ENCODE measurements around the gene CCDC47. TPM values are rescaled to one million over a fixed set of nuclear protein-coding genes. Genes with fewer than 3 reads are reported as not detected.

Gene CCDC47
- total RNA-seq, 1 experiment from 2014 or later = 117 TPM

GRCh38 chr17:63786971-63787711, 13.7 kb upstream of the CCDC47 start:
- Histone ChIP-seq H3K79me2 (ENCODE audit: insufficient read depth, low read length) (peaks cover 100% of the 10 kb centered on the region), H3K4me3 (replicated peaks in 1 of 2; ENCODE audit: low read depth in 1 of 2, low read length in 2 of 2) (no peak overlapping the region), H3K4me2 (ENCODE audit: low read length) (peak overlapping the region; percentile 38), H3K27me3 (ENCODE audit: insufficient read depth, low read length) (no peaks in the 10 kb centered on the region), H3K9me2 (ENCODE audit: insufficient read depth) (no peaks in the 10 kb centered on the region), H3K9ac (ENCODE audit: low read length) (0 out of 2 replicates have a peak overlapping the region, but pooled peaks have one; percentile 1), H4K20me1 (ENCODE audit: insufficient read depth) (peaks cover 38% of the 10 kb centered on the region; the same call in 1 of the 2 replicates), H2AFZ (ENCODE audit: low read depth, low read length, poor library complexity, severe bottlenecking) (no peak overlapping the region), H3K27ac (ENCODE audit: low read depth, low read length) (peak overlapping the region; percentile 49; the same call in 1 of the 2 replicates), H3K36me3 (ENCODE audit: control insufficient read depth in 1 of 2, insufficient read depth in 2 of 2, low read length in 2 of 2) (peaks cover 44 to 50% of the 10 kb centered on the region in 2 experiments), H3K4me1 (ENCODE audit: control insufficient read depth in 1 of 2, insufficient read depth in 2 of 2, low read length in 2 of 2) (peaks cover 8 to 56% of the 10 kb centered on the region in 2 experiments; a peak in 3 of 4 replicates), H3K9me3 (ENCODE audit: control insufficient read depth in 1 of 2, insufficient read depth in 1 of 2, low read depth in 1 of 2, low read length in 2 of 2) (no peaks in the 10 kb centered on the region)
- ChIA-PET RAD21 (ENCODE audit: low non-redundant PET in 1 of 2, low total read pairs in 2 of 2, uncharacterized antibody in 2 of 2, unreplicated experiment in 2 of 2) (no interaction called here), CTCF (no interaction called here), POLR2A (interaction anchor here (5.8 kb wide), 1 partner anchor 13 kb away, joined by 42 read pairs; the partner anchor contains the start of genes CCDC47 and DDX42)
- DNase-seq (ENCODE audit: low read depth, low spot score) (peak; percentile 62), ATAC-seq (peak; percentile 79)
- BruUV-seq (replicated peaks) = no TSS peak
- TF ChIP-seq SP1 (IDR thresholded peaks at IDR 0.05; ENCODE audit: low read depth) = peak; percentile 50
- TF ChIP-seq ZBTB33 (IDR thresholded peaks at IDR 0.05; ENCODE audit: extremely low read depth, insufficient replicate concordance, low read length) = no peak
- TF ChIP-seq TCF7L2 (IDR thresholded peaks at IDR 0.05; ENCODE audit: borderline replicate concordance, extremely low read depth, insufficient read depth, insufficient read length) = no peak
- no peak for TF ChIP-seq MAX (IDR thresholded peaks at IDR 0.05)
- peak; percentile 60 for TF ChIP-seq FOSL1 (IDR thresholded peaks at IDR 0.05; ENCODE audit: low read depth)
- no peak for TF ChIP-seq YY1 (IDR thresholded peaks at IDR 0.05; ENCODE audit: extremely low read depth, insufficient replicate concordance, low read depth, low read length)
- TF ChIP-seq CBX3 (IDR thresholded peaks at IDR 0.05; ENCODE audit: low read depth) = 0 out of 2 replicates have a peak, but pooled peaks have one; percentile 24
- intact Hi-C loops (cut with micrococcal nuclease) = no loop called here
